Mesenchymal stem cell (in vitro differentiated cells and primary cell): ENCODE measurements around the gene KLHL29.

Experiments
- DNase-seq: peaks from one replicate; pipeline ENCODE4 v3.0.0-alpha.2; 2013
- H2AFZ ChIP-seq: one replicate; pipeline ENCODE4 v1.6.1; 2013; ENCODE audit warnings: low read depth, mild to moderate bottlenecking, control low read depth, inconsistent platforms, low read length, moderate library complexity
- H2AK5ac ChIP-seq: 2 replicates; pipeline ENCODE4 v1.6.1; 2013; ENCODE audit warnings: low read length, moderate library complexity, mild to moderate bottlenecking, inconsistent platforms; ENCODE audit not compliant: severe bottlenecking
- H2BK120ac ChIP-seq: one replicate; pipeline ENCODE4 v1.6.1; 2013; ENCODE audit warnings: low read depth, mild to moderate bottlenecking, inconsistent platforms, low read length, moderate library complexity
- H2BK12ac ChIP-seq, 2 experiments: one replicate each; pipeline ENCODE4 v1.6.1; 2013; ENCODE audit warnings: inconsistent platforms in 2 of 2, low read length in 2 of 2, mild to moderate bottlenecking in 2 of 2, moderate library complexity in 2 of 2, control low read depth in 1 of 2
- H2BK15ac ChIP-seq: one replicate; pipeline ENCODE4 v1.6.1; 2013; ENCODE audit warnings: mild to moderate bottlenecking, low read depth, inconsistent platforms; ENCODE audit not compliant: poor library complexity, severe bottlenecking
- H2BK5ac ChIP-seq: 2 replicates; pipeline ENCODE4 v1.6.1; 2013; ENCODE audit warnings: low read depth, mild to moderate bottlenecking, low read length, control low read depth, inconsistent platforms; ENCODE audit not compliant: poor library complexity, severe bottlenecking
- H3K14ac ChIP-seq, 2 experiments: one replicate each; pipeline ENCODE4 v1.6.1; 2013; ENCODE audit warnings: inconsistent platforms in 2 of 2, low read length in 2 of 2, control low read depth in 1 of 2, mild to moderate bottlenecking in 1 of 2, moderate library complexity in 1 of 2
- H3K18ac ChIP-seq, 2 experiments: one replicate each; pipeline ENCODE4 v1.6.1; 2013; ENCODE audit warnings: inconsistent platforms in 2 of 2, low read length in 2 of 2, control low read depth in 1 of 2, low read depth in 1 of 2, mild to moderate bottlenecking in 1 of 2
- H3K23ac ChIP-seq, 2 experiments: one replicate each; pipeline ENCODE4 v1.6.1; 2013; ENCODE audit warnings: inconsistent platforms in 2 of 2, low read length in 2 of 2, mild to moderate bottlenecking in 2 of 2, moderate library complexity in 2 of 2, control low read depth in 1 of 2
- H3K27ac ChIP-seq: 2 replicates; pipeline ENCODE4 v1.5.1; 2013; ENCODE audit warnings: mild to moderate bottlenecking, moderate library complexity, low read length, control low read depth, inconsistent platforms; ENCODE audit not compliant: poor library complexity, severe bottlenecking
- H3K27me3 ChIP-seq, 2 experiments: 2 replicates each; pipeline versions ENCODE4 v1.6.1 to v1.7.0; 2013; ENCODE audit warnings: low read length in 2 of 2, mild to moderate bottlenecking in 2 of 2, moderate library complexity in 2 of 2, control low read depth in 1 of 2, inconsistent platforms in 1 of 2; ENCODE audit not compliant: control insufficient read depth in 1 of 2, insufficient read depth in 1 of 2
- H3K36me3 ChIP-seq, 2 experiments: 2 replicates each; pipeline versions ENCODE4 v1.6.1 to v1.7.0; 2013; ENCODE audit warnings: low read length in 2 of 2, control low read depth in 1 of 2, inconsistent platforms in 1 of 2, low read depth in 1 of 2, mild to moderate bottlenecking in 1 of 2; ENCODE audit not compliant: insufficient read depth in 2 of 2, control insufficient read depth in 1 of 2
- H3K4ac ChIP-seq, 2 experiments: one replicate each; pipeline ENCODE4 v1.6.1; 2013; ENCODE audit warnings: inconsistent platforms in 2 of 2, low read length in 2 of 2, mild to moderate bottlenecking in 2 of 2, moderate library complexity in 2 of 2, control low read depth in 1 of 2, low read depth in 1 of 2
- H3K4me1 ChIP-seq: 2 replicates; pipeline ENCODE4 v1.6.1; 2013; ENCODE audit warnings: low read depth, low read length, control low read depth; ENCODE audit not compliant: control insufficient read depth, insufficient read depth
- H3K4me2 ChIP-seq: 2 replicates; pipeline ENCODE4 v1.6.1; 2013; ENCODE audit warnings: low read length, mild to moderate bottlenecking, inconsistent platforms; ENCODE audit not compliant: poor library complexity, severe bottlenecking
- H3K4me3 ChIP-seq, 2 experiments: 2 replicates each; pipeline versions ENCODE4 v1.5.1 to v1.7.0; 2013; ENCODE audit warnings: low read length in 2 of 2, mild to moderate bottlenecking in 2 of 2, control low read depth in 1 of 2, low read depth in 1 of 2; ENCODE audit not compliant: insufficient read depth in 1 of 2
- H3K79me1 ChIP-seq: replicated peaks from 2 replicates; pipeline ENCODE4 v1.6.1; 2013; ENCODE audit warnings: mild to moderate bottlenecking, control low read depth, low read length, inconsistent platforms; ENCODE audit not compliant: poor library complexity, severe bottlenecking
- H3K9ac ChIP-seq: 2 replicates; pipeline ENCODE4 v1.7.0; 2013; ENCODE audit warnings: mild to moderate bottlenecking, low read length, moderate library complexity
- H3K9me3 ChIP-seq: 2 replicates; pipeline ENCODE4 v1.7.0; 2013; ENCODE audit warnings: mild to moderate bottlenecking, low read length; ENCODE audit not compliant: control insufficient read depth
- H4K8ac ChIP-seq: one replicate; pipeline ENCODE4 v1.6.1; 2013; ENCODE audit warnings: inconsistent platforms, mild to moderate bottlenecking, low read length, moderate library complexity
- H4K91ac ChIP-seq: one replicate; pipeline ENCODE4 v1.6.1; 2013; ENCODE audit warnings: mild to moderate bottlenecking, low read length, inconsistent platforms
- WGBS: methylation state at CpG from one replicate; pipeline ENCODE4 v1.1.7; 2013; ENCODE audit warnings: mixed read lengths; 5-methylcytosine and 5-hydroxymethylcytosine counted together

Gene KLHL29

DNA sequence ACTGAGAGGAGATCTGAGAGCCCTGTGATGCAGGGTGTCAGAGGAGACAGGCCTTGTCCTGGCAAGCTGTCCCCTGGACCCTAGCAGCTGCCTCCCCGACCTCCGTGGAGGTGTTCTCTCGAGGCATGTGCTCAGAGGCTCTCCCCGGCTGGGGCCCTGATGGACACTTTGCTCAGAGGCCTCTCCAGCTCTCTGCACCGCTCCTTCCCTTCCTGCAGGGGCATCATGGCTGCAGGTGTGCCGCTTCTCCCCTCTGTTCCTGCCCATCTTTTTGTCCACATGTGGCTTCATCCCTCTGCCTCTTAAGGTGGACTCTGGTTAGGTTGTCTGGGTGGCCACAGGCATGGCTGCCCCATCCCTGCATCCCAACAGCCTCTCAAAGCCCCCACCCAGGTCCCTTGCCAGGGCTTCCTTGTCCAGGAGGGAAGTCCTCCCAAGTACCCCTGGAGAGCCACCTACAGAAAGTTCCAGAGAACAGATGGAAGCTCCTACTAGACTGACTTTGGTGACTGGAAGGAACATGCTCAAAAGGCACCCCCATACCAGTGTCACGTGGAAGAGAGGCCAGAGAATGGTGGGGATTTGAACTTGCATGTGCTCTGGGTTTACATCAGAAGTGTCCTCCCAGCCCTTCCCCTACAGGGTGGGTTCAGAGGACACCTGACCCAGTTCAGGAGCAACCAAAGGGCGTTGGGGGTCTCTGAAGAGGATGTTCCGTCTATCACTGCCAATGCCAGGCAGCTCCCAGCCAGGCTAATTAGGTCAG lies 120.4 kb downstream of the KLHL29 start:
- H3K27me3 ChIP-seq = peaks cover 0 to 5% of the 10 kb centered on the region in 2 experiments
- H3K4ac ChIP-seq = no peak overlapping the region
- H3K9ac ChIP-seq = no peak overlapping the region
- no peak overlapping the region for H4K91ac ChIP-seq
- no peak overlapping the region for H3K23ac ChIP-seq
- H3K4me2 ChIP-seq = no peak overlapping the region
- H3K79me1 ChIP-seq = peaks cover 3% of the 10 kb centered on the region
- H4K8ac ChIP-seq = no peak overlapping the region
- H3K18ac ChIP-seq = no peak overlapping the region
- DNase-seq = no peak
- no peak overlapping the region for H2AK5ac ChIP-seq
- no peak overlapping the region for H2BK15ac ChIP-seq
- H2AFZ ChIP-seq = no peak overlapping the region
- H3K36me3 ChIP-seq = peaks cover 7 to 8% of the 10 kb centered on the region in 2 experiments
- H2BK120ac ChIP-seq = no peak overlapping the region
- no peak overlapping the region for H3K27ac ChIP-seq
- no peaks in the 10 kb centered on the region for H3K4me1 ChIP-seq
- no peak overlapping the region for H2BK12ac ChIP-seq
- no peak overlapping the region for H3K14ac ChIP-seq
- H2BK5ac ChIP-seq = no peak overlapping the region
- WGBS = 90% methylated on average over 9 of the region's 9 CpGs
- H3K4me3 ChIP-seq = no peak overlapping the region
- no peaks in the 10 kb centered on the region for H3K9me3 ChIP-seq

DNA sequence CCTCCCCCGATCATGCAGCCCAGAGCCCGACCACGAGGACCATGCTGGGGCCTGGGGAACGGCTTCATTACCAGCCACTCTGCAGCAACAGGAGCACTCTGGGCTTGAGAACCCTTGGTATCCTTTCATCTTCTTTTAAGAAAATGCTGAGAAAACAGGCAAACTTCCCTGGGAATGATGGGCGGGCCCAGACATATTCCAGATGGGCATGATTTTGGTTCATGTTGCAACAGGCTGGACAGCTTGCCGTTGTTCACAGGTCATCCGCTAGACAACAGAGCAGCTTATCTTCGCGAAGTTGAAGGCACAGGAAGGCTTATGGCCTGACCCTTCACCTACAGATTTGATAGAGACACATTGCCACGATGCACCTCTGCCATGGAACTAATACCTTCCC lies 121.0 kb downstream of the KLHL29 start:
- WGBS = 94% methylated on average over 10 of the region's 10 CpGs
- Histone ChIP-seq H2BK12ac (no peak overlapping the region), H3K4ac (no peak overlapping the region)

DNA sequence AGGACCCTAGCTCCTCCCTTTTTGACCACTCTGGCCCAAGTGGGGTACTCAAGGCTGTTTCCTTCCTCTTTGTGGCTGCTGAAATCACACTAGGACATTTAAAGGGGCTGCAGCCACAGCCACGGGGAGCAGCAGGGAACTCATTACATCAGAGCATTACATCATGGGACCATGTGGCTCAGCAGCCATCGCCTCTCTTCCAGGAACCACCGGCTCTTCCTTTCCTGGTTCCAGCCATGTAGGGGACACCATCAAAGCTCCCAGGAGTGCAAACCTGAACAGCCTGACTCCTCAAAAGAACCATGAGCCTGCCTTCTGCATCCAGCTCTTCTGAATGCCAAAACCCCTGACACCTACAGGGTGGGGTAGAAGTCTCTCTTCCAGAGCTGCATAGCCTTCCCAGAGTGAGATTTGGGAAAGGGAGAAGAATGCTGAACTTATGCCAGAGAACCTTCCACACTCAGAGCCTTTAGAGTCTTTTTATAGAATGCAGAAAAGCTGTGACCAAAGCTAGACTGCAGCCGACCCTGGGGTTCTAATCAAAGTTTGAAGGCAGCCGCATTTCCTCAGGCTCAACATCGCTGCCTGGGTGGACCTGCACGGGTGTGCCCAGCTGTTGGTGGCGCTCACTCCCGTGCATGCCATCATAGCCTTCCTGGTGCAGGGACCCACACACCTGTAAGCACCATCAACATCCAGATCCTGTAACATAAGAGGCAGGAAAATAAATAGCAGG lies 121.7 kb downstream of the KLHL29 start:
- H2AFZ ChIP-seq = no peak overlapping the region
- H2BK5ac ChIP-seq = no peak overlapping the region
- no peaks in the 10 kb centered on the region for H3K27me3 ChIP-seq
- peaks cover 3% of the 10 kb centered on the region for H3K79me1 ChIP-seq
- no peak overlapping the region for H4K8ac ChIP-seq
- H3K4me2 ChIP-seq = no peak overlapping the region
- no peak overlapping the region for H2BK12ac ChIP-seq
- H3K27ac ChIP-seq = no peak overlapping the region
- H3K23ac ChIP-seq = no peak overlapping the region
- H2BK120ac ChIP-seq = no peak overlapping the region
- H3K4me1 ChIP-seq = no peaks in the 10 kb centered on the region
- H3K4ac ChIP-seq = no peak overlapping the region
- H3K14ac ChIP-seq = no peak overlapping the region
- H3K36me3 ChIP-seq = peaks cover 7 to 8% of the 10 kb centered on the region in 2 experiments
- no peak overlapping the region for H3K4me3 ChIP-seq
- no peak overlapping the region for H2AK5ac ChIP-seq
- 88% methylated on average over 8 of the region's 9 CpGs for WGBS
- no peak overlapping the region for H3K9ac ChIP-seq
- DNase-seq = no peak
- H4K91ac ChIP-seq = no peak overlapping the region
- no peaks in the 10 kb centered on the region for H3K9me3 ChIP-seq
- H3K18ac ChIP-seq = no peak overlapping the region
- no peak overlapping the region for H2BK15ac ChIP-seq

More for the DNA sequence above, 121.0 kb downstream of the KLHL29 start:
- Histone ChIP-seq H3K9ac (no peak overlapping the region), H3K4me3 (no peak overlapping the region), H2BK5ac (no peak overlapping the region), H3K27me3 (peaks cover 0 to 3% of the 10 kb centered on the region in 2 experiments), H3K9me3 (no peaks in the 10 kb centered on the region), H3K14ac (no peak overlapping the region), H2BK15ac (no peak overlapping the region), H2AFZ (no peak overlapping the region), H2AK5ac (no peak overlapping the region), H3K4me2 (no peak overlapping the region), H3K27ac (no peak overlapping the region), H3K23ac (no peak overlapping the region), H4K91ac (no peak overlapping the region), H3K18ac (no peak overlapping the region), H2BK120ac (no peak overlapping the region), H4K8ac (no peak overlapping the region), H3K4me1 (no peaks in the 10 kb centered on the region), H3K79me1 (peaks cover 3% of the 10 kb centered on the region), H3K36me3 (peaks cover 7 to 8% of the 10 kb centered on the region in 2 experiments)
- no peak for DNase-seq

DNA sequence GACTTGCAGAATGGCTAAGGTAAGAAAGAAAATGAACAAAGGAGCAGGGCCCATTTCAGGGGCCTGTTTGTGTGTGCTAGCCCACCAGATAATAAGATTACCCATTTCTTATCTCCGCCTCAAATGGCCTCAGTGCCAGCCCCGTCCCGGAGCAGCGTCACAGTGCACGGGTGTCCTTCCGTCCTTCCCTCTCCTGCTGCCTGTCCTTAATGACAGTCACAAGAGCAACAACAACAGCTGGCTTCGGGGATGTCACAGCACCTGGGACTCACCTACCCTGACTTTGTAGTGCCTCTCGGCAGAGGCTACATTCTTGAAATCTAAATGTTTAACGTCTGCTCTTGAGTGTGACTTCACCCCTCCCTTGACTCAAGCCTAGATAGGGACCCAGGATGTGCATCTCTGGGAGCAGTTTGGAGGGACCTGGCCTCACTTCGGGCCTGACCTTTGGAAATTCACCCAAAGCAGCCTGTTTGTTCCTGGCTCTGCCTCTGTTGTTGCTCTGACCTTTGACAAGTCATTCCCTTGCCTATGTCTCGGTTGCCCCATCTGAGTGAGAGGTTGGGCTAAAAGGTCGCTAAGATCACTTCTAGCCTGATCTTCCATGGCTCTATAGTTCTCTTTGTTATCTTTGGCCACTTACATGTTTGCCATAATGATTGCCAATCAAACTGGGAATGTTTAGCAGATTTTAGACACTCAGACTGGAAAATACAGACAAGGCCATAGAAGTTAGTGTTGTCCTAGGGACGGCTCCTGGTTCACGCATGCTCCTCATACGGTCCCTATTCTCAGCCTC lies 122.5 kb downstream of the KLHL29 start:
- no peak overlapping the region for H3K9ac ChIP-seq
- no peak overlapping the region for H2BK120ac ChIP-seq
- H3K14ac ChIP-seq = no peak overlapping the region
- no peak overlapping the region for H3K23ac ChIP-seq
- peaks cover 2% of the 10 kb centered on the region for H3K79me1 ChIP-seq
- no peak overlapping the region for H2BK15ac ChIP-seq
- H3K4me3 ChIP-seq = no peak overlapping the region
- no peak overlapping the region for H3K18ac ChIP-seq
- no peaks in the 10 kb centered on the region for H3K9me3 ChIP-seq
- H3K27me3 ChIP-seq = no peaks in the 10 kb centered on the region
- H2BK12ac ChIP-seq = no peak overlapping the region
- 93% methylated on average over 15 of the region's 15 CpGs for WGBS
- no peak overlapping the region for H2AFZ ChIP-seq
- H2AK5ac ChIP-seq = no peak overlapping the region
- H3K4me1 ChIP-seq = no peaks in the 10 kb centered on the region
- DNase-seq = no peak
- H2BK5ac ChIP-seq = no peak overlapping the region
- H4K91ac ChIP-seq = no peak overlapping the region
- no peak overlapping the region for H3K27ac ChIP-seq
- H3K4me2 ChIP-seq = no peak overlapping the region
- H3K36me3 ChIP-seq = peaks cover 4 to 7% of the 10 kb centered on the region in 2 experiments
- no peak overlapping the region for H3K4ac ChIP-seq
- H4K8ac ChIP-seq = no peak overlapping the region
